ENCODE data around the gene HEBP1.

The HEBP1 gene

GRCh38 chr12:13032164-13032563 is 32.1 kb upstream of the HEBP1 start:
- no peak for TF ChIP-seq CTCF (IDR thresholded peaks at IDR 0.05)
- no peaks in the 10 kb centered on the region for H3K27me3 ChIP-seq (ENCODE audit: control insufficient read depth, insufficient read depth, low read length)
- H3K79me2 ChIP-seq: no peaks in the 10 kb centered on the region
- H3K4me1 ChIP-seq: no peaks in the 10 kb centered on the region
- H2AFZ ChIP-seq: no peak overlapping the region
- no peaks in the 10 kb centered on the region for H3K9me3 ChIP-seq (ENCODE audit: control insufficient read depth, low read length)
- H3K4me3 ChIP-seq (ENCODE audit: low read depth, low read length): no peak overlapping the region
- no peak overlapping the region for H3K27ac ChIP-seq
- no peak overlapping the region for H3K4me2 ChIP-seq (ENCODE audit: low read length)
- H3K36me3 ChIP-seq (ENCODE audit: control insufficient read depth, insufficient read depth, low read length): no peaks in the 10 kb centered on the region
- H3K9ac ChIP-seq: no peak overlapping the region

GRCh38 chr12:13030541-13031291 is 30.7 kb upstream of the HEBP1 start:
- no peaks in the 10 kb centered on the region for H3K27me3 ChIP-seq (ENCODE audit: control insufficient read depth, insufficient read depth, low read length)
- H3K4me1 ChIP-seq: no peaks in the 10 kb centered on the region
- TF ChIP-seq CTCF (IDR thresholded peaks at IDR 0.05): no peak
- H3K9me3 ChIP-seq (ENCODE audit: control insufficient read depth, low read length): no peaks in the 10 kb centered on the region
- no peaks in the 10 kb centered on the region for H3K36me3 ChIP-seq (ENCODE audit: control insufficient read depth, insufficient read depth, low read length)
- no peak overlapping the region for H3K4me2 ChIP-seq (ENCODE audit: low read length)
- H3K79me2 ChIP-seq: no peaks in the 10 kb centered on the region
- no peak overlapping the region for H2AFZ ChIP-seq
- no peak overlapping the region for H3K27ac ChIP-seq
- H3K4me3 ChIP-seq (ENCODE audit: low read depth, low read length): no peak overlapping the region
- no peak overlapping the region for H3K9ac ChIP-seq

- H3K79me2 ChIP-seq: no peaks in the 10 kb centered on the region
- H3K27me3 ChIP-seq (ENCODE audit: control insufficient read depth, insufficient read depth, low read length): no peaks in the 10 kb centered on the region
- H3K36me3 ChIP-seq (ENCODE audit: control insufficient read depth, insufficient read depth, low read length): no peaks in the 10 kb centered on the region
- H3K4me3 ChIP-seq (ENCODE audit: low read depth, low read length): no peak overlapping the region
- H3K4me2 ChIP-seq (ENCODE audit: low read length): no peak overlapping the region
- no peak overlapping the region for H3K27ac ChIP-seq
- H3K9ac ChIP-seq: no peak overlapping the region
- H2AFZ ChIP-seq: no peak overlapping the region
- H3K4me1 ChIP-seq: no peaks in the 10 kb centered on the region
- no peaks in the 10 kb centered on the region for H3K9me3 ChIP-seq (ENCODE audit: control insufficient read depth, low read length)
- TF ChIP-seq CTCF (IDR thresholded peaks at IDR 0.05): no peak
Measured at GRCh38 chr12:13028825-13029570, 28.9 kb upstream of the HEBP1 start.

GRCh38 chr12:13027508-13027907 is 27.4 kb upstream of the HEBP1 start:
- no peak overlapping the region for H3K9ac ChIP-seq
- no peak for TF ChIP-seq CTCF (IDR thresholded peaks at IDR 0.05)
- H3K27ac ChIP-seq: no peak overlapping the region
- H3K4me1 ChIP-seq: no peaks in the 10 kb centered on the region
- H3K36me3 ChIP-seq (ENCODE audit: control insufficient read depth, insufficient read depth, low read length): no peaks in the 10 kb centered on the region
- no peaks in the 10 kb centered on the region for H3K27me3 ChIP-seq (ENCODE audit: control insufficient read depth, insufficient read depth, low read length)
- H3K79me2 ChIP-seq: no peaks in the 10 kb centered on the region
- no peak overlapping the region for H2AFZ ChIP-seq
- no peak overlapping the region for H3K4me3 ChIP-seq (ENCODE audit: low read depth, low read length)
- H3K9me3 ChIP-seq (ENCODE audit: control insufficient read depth, low read length): no peaks in the 10 kb centered on the region
- H3K4me2 ChIP-seq (ENCODE audit: low read length): no peak overlapping the region

All from parathyroid adenoma (tissue), 2 donors.